Mucosa of rectum (tissue), 2 donors: ENCODE measurements around the gene CUX1.

Experiments
- H3K27ac ChIP-seq, 2 donors: one replicate each; pipeline ENCODE4 v1.7.0; 2013; ENCODE audit warnings: inconsistent platforms in 2 of 2, low read depth in 2 of 2, low read length in 2 of 2
- H3K27me3 ChIP-seq, 2 donors: one replicate each; pipeline ENCODE4 v1.7.0; 2013; ENCODE audit warnings: low read length in 2 of 2; ENCODE audit not compliant: control insufficient read depth in 2 of 2, insufficient read depth in 2 of 2
- H3K36me3 ChIP-seq, 2 donors: one replicate each; pipeline ENCODE4 v1.7.0; 2013; ENCODE audit warnings: low read length in 2 of 2; ENCODE audit not compliant: control insufficient read depth in 2 of 2, insufficient read depth in 2 of 2
- H3K4me1 ChIP-seq, 2 donors: one replicate each; pipeline ENCODE4 v1.7.0; 2013; ENCODE audit warnings: low read length in 2 of 2, mild to moderate bottlenecking in 1 of 2; ENCODE audit not compliant: control insufficient read depth in 2 of 2, insufficient read depth in 2 of 2
- H3K4me3 ChIP-seq, 2 donors: one replicate each; pipeline ENCODE4 v1.7.0; 2013; ENCODE audit warnings: low read length in 2 of 2
- H3K9ac ChIP-seq, 2 donors: one replicate each; pipeline ENCODE4 v1.7.0; 2013; ENCODE audit warnings: low read length in 2 of 2, low read depth in 1 of 2, mild to moderate bottlenecking in 1 of 2
- H3K9me3 ChIP-seq, 2 donors: one replicate each; pipeline ENCODE4 v1.7.0; 2013; ENCODE audit warnings: low read length in 2 of 2; ENCODE audit not compliant: control insufficient read depth in 2 of 2
- donor health status: healthy.
- donor health status: Normal muscosa, but diverticular disease.

The CUX1 gene

DNA sequence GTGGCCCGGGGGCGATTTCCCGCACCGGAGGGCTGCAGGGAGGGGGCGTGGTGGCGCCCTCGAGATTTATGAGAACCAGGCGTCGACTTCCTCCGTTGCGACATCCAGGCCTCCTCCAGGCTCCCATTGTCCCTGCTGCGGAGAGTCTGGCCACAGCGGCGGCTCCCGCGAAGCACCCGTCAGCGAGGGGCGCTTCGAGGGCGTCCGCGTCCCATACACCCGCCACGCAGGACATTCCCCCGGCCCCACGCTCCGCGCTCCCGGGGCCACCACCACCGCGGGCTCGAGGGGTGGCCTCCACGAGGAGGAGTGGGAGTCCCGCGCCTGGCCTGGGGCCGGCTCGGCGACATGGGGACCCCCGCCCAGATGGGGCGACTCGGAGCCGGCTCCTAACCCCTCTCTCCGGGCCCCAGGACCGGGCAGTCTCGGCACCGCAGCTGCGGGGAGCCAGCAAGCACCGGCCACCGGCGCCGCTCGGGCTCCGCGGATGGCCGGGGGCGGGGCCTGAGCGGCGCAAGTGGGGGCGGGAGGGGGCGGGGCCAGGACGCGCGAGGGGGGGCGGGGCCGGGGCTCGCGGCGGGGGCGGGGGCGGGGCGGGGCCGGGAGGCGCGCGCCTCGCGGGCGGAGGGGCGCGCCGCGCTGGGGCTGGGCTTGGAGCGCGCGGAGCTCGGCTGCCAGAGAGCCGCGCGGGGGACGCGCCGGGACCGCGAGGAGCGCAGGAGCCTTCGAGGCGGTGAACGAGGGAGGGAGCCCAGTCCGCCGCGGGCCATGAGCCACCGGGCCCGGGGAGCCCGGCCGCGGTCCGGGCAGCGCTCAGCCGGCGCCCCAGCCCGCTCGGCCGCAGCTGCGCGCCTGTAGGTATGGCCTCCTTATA lies 469.0 kb downstream of the CUX1 start, which contains the start of gene SH2B2:
Gene SH2B2, plus strand, starts transcription at position 632 of the 874 bp plus-strand sequence. CDS start 13,683 bp downstream, outside the sequence.
- no peaks in the 10 kb centered on the region for H3K36me3 ChIP-seq
- H3K27ac ChIP-seq: peak within 1 kb of the TSS; percentile 39 to 78
- no peaks in the 10 kb centered on the region for H3K27me3 ChIP-seq
- peak within 1 kb of the TSS; percentile 78 to 80 for H3K4me3 ChIP-seq
- peaks cover 2 to 12% of the 10 kb centered on the region in 2 donors for H3K4me1 ChIP-seq
- peak within 1 kb of the TSS; percentile 56 to 74 for H3K9ac ChIP-seq
- no peaks in the 10 kb centered on the region for H3K9me3 ChIP-seq

GRCh38 chr7:102287111-102287980 lies 469.9 kb downstream of the CUX1 start:
- Histone ChIP-seq H3K27me3 (no peaks in the 10 kb centered on the region), H3K9me3 (no peaks in the 10 kb centered on the region), H3K36me3 (no peaks in the 10 kb centered on the region), H3K9ac (peak overlapping the region; percentile 56 to 67), H3K4me3 (peak overlapping the region; percentile 78 to 80), H3K4me1 (peaks cover 2 to 12% of the 10 kb centered on the region in 2 donors), H3K27ac (peak overlapping the region in 1 of 2 donors; percentile 38)

GRCh38 chr7:102287981-102288278 lies 470.5 kb downstream of the CUX1 start:
- peak overlapping the region; percentile 78 to 80 for H3K4me3 ChIP-seq
- H3K9ac ChIP-seq: peak overlapping the region; percentile 56 to 67
- peak overlapping the region in 1 of 2 donors; percentile 38 for H3K27ac ChIP-seq
- no peaks in the 10 kb centered on the region for H3K27me3 ChIP-seq
- H3K4me1 ChIP-seq: peaks cover 2 to 12% of the 10 kb centered on the region in 2 donors
- no peaks in the 10 kb centered on the region for H3K9me3 ChIP-seq
- no peaks in the 10 kb centered on the region for H3K36me3 ChIP-seq

DNA sequence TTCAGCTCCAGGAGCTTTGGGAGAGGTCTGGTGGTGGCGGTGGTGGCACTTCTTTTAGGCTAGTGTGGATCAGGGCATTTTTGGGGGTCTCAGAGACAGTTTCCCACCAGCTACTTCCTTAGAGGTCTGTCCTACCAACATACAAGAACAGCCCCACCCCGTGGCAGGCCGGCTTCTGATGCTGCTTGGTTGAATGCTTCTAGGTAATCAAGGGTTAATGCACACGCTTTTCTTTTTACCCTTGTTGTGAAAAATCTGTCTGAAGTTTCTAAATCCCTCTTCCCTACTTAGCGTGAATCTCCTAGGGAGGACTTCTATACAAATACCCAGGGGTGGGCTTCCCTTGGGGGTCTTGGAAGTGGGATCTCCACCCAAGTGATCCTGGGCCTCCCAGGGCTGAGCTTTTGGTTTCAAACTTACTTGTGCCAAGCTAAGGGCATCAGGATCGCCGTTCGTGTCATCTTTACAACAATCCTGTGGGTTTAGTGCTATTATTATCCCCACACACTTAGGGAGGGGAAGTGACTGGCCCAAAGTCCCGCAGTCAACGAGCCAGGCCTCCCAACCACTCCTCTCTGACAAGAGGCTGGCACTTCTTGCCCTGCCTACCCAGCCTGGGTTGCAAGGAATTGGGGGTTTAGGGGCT lies 471.0 kb downstream of the CUX1 start:
- Histone ChIP-seq H3K9ac (no peak overlapping the region), H3K27me3 (no peaks in the 10 kb centered on the region), H3K36me3 (no peaks in the 10 kb centered on the region), H3K9me3 (no peaks in the 10 kb centered on the region), H3K4me3 (peak overlapping the region in 1 of 2 donors; percentile 80), H3K27ac (no peak overlapping the region), H3K4me1 (peaks cover 2 to 12% of the 10 kb centered on the region in 2 donors)

DNA sequence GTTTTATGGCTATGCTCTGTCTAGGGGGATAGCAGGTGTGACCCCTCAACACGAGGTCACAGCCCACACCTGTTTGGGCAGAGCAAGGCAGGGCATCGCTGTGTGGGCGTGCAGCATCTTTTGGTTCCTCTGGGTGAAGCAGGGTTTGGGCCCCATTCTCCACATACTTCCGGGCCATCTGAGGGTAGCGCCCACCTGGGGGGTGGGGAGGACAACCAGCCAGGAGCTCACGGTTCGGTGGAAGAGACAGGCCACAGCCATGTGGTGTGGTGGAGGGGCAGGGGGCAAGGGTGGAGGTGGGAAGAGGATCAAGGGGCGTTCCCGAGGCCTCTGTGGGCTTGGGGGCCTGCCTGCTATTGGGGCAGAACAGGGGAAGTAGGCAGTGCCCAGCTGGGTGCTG lies 471.6 kb downstream of the CUX1 start:
- Histone ChIP-seq H3K4me3 (peak overlapping the region in 1 of 2 donors; percentile 80), H3K4me1 (peaks cover 2 to 12% of the 10 kb centered on the region in 2 donors), H3K27ac (no peak overlapping the region), H3K36me3 (no peaks in the 10 kb centered on the region), H3K27me3 (no peaks in the 10 kb centered on the region), H3K9ac (no peak overlapping the region), H3K9me3 (no peaks in the 10 kb centered on the region)

DNA sequence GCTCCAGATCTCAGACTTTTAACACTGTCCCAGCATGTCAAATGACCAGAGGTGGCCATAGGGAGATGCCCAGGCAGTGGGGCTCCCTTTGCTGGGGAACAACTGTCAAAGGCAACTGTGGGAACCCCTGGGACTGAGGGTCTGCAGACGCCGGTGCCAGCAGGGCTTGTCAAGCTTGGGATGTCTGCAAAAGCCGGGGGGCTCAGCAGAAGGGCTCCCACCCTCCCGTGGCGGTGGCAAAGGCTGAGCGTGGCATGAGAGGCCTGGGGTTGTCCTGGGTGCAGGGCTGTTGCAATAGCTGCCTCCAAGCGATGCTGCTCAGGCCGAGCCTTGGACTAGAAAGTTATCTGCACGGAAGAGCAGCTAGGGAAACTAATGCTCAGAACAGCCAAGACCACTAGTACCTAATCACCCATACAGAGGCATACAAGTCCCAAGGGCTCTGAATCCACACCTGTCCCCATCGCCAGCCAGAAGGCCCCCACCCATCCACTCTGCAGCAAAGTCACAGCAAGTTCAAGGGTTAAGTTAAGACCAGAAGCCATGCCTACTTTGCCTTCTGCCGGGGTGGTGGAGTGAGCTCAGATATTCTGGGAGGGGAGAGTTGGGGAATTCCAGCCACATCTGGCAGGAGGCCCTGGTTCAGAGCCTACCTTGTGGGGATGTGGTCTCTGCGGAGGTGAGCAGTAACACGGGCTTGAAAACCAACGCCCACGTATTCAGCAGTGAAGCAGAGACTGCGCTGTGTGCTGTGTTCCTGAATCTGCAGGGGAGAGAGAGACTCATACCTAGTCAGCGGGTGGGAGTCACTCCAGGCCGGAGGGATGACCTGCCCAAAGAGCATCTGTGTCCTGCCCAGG lies 473.9 kb downstream of the CUX1 start:
- no peak overlapping the region for H3K9ac ChIP-seq
- no peak overlapping the region for H3K4me3 ChIP-seq
- H3K27ac ChIP-seq: no peak overlapping the region
- no peaks in the 10 kb centered on the region for H3K36me3 ChIP-seq
- H3K27me3 ChIP-seq: no peaks in the 10 kb centered on the region
- H3K4me1 ChIP-seq: peaks cover 2 to 6% of the 10 kb centered on the region in 2 donors
- H3K9me3 ChIP-seq: no peaks in the 10 kb centered on the region

GRCh38 chr7:102291916-102292267 lies 474.5 kb downstream of the CUX1 start:
- Histone ChIP-seq H3K4me3 (no peak overlapping the region), H3K27ac (no peak overlapping the region), H3K36me3 (no peaks in the 10 kb centered on the region), H3K27me3 (no peaks in the 10 kb centered on the region), H3K9ac (no peak overlapping the region), H3K4me1 (peaks cover 2 to 6% of the 10 kb centered on the region in 2 donors), H3K9me3 (no peaks in the 10 kb centered on the region)

DNA sequence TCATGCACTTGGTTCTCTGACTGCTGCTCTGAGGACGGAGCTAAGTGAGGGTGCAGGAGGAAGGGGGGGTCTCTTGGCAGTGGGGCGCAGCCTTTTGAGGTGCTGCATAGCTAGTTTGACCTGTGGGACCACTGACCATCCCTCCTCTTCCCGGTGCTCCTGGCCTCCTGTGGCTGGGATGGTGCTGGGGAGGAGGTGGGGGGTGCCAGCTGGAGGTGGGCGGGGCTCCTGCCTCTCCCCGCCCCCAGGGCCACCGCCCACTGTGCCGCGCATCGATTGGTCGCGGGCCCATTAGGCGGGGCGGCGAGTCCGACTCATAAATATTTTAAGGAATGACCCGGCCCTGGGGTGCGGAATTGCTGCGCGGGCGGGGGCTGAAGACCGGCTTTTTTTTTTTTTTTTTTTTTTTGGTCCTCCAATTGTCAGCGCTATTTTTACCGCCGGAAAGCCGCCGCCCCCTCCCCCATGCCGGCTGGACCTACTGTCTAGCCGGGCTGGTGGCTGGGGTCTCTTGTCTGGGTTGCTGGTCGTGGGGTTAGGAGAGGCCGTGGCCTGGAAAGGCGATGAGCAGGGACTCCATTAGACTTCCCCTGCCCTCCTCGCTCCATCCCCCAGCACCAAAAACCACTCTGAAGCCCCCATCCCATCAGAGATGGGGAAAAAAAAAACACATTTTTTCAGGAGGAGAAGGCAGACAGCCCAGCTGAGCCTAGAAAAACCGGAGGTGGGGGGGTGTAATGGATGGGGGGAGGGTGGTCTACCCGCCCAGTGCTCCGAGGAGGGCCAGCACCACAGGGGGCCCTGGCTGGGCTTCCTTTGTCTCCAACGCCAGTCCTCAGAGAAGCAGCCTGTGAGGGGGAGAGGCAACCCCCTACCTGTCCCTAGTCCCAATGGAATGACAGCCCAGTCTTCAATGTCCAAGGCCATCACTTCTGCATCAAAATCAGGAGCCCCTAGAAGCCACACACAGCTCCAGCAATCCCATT lies 475.7 kb downstream of the CUX1 start:
- Histone ChIP-seq H3K27me3 (no peaks in the 10 kb centered on the region), H3K4me3 (no peak overlapping the region), H3K9ac (no peak overlapping the region), H3K27ac (no peak overlapping the region), H3K9me3 (no peaks in the 10 kb centered on the region), H3K36me3 (no peaks in the 10 kb centered on the region), H3K4me1 (no peaks in the 10 kb centered on the region)
